Endometrium (tissue), 2 donors: ENCODE measurements around the gene TAF6.

Experiments used
- FAIRE-seq: peaks from 2 replicates; lab custom pipeline; 2012; peaks lifted over from hg19 to GRCh38; lab: Jason Lieb, UNC
- donor health status: control.
- donor health status: control.

TAF6 gene

GRCh38 chr7:100120733-100121036 lies 1.5 kb upstream of the TAF6 start:
- no peak for FAIRE-seq

GRCh38 chr7:100119970-100120732 lies 993 bp upstream of the TAF6 start:
- no peak for FAIRE-seq

- no peak for FAIRE-seq
Observed at GRCh38 chr7:100118388-100119071, 628 bp downstream of the TAF6 start.

GRCh38 chr7:100115026-100115425 lies 4.1 kb downstream of the TAF6 start:
- FAIRE-seq: no peak

GRCh38 chr7:100111914-100112313 lies 7.2 kb downstream of the TAF6 start:
- no peak for FAIRE-seq

- FAIRE-seq: no peak
Observed at GRCh38 chr7:100111156-100111555, 8.0 kb downstream of the TAF6 start.

GRCh38 chr7:100109521-100110163 lies 9.5 kb downstream of the TAF6 start:
- no peak for FAIRE-seq

- no peak for FAIRE-seq
Observed at GRCh38 chr7:100107890-100108289, 11.3 kb downstream of the TAF6 start.

GRCh38 chr7:100107125-100107737 lies 11.9 kb downstream of the TAF6 start:
- FAIRE-seq: no peak

- no peak for FAIRE-seq
Observed at GRCh38 chr7:100106633-100107032, 12.5 kb downstream of the TAF6 start.

- FAIRE-seq: no peak
Observed at GRCh38 chr7:100105534-100105933, 13.6 kb downstream of the TAF6 start.

GRCh38 chr7:100102950-100103840 lies 16.0 kb downstream of the TAF6 start:
- FAIRE-seq: no peak

GRCh38 chr7:100101016-100101862 lies 17.9 kb downstream of the TAF6 start, which contains the start of the genes AP4M1 and MCM7:
TSS of gene AP4M1 (plus strand) at chr7:100101643. CDS start at chr7:100101715, 72 bp downstream.
TSS of gene MCM7 (minus strand) at chr7:100101397. CDS start at chr7:100101294, 103 bp downstream.
- peak; percentile 89 for FAIRE-seq

- FAIRE-seq: no peak
Observed at GRCh38 chr7:100100420-100101015, 18.6 kb downstream of the TAF6 start.

- FAIRE-seq: no peak
Observed at GRCh38 chr7:100099452-100099851, 19.7 kb downstream of the TAF6 start.

- no peak for FAIRE-seq
Observed at GRCh38 chr7:100098913-100099312, 20.2 kb downstream of the TAF6 start.

GRCh38 chr7:100095704-100096103 lies 23.5 kb downstream of the TAF6 start:
- no peak for FAIRE-seq

- no peak for FAIRE-seq
Observed at GRCh38 chr7:100095289-100095688, 23.9 kb downstream of the TAF6 start.

GRCh38 chr7:100093925-100094486 lies 25.2 kb downstream of the TAF6 start:
- no peak for FAIRE-seq

GRCh38 chr7:100093498-100093897 lies 25.7 kb downstream of the TAF6 start:
- no peak for FAIRE-seq
